ENCODE measurements around the gene PAK1. TPM values are rescaled to one million over a fixed set of nuclear protein-coding genes. Genes with fewer than 3 reads are reported as not detected.

PAK1 gene
- total RNA-seq, 1 experiment from 2014 or later, result 26.1 TPM

GRCh38 chr11:77442394-77443053 is 31.4 kb downstream of the PAK1 start:
- TF ChIP-seq EZH2 (IDR thresholded peaks at IDR 0.05; ENCODE audit: low read length, unreplicated experiment) (no peak), EZH2phosphoT487 (IDR thresholded peaks at IDR 0.05; ENCODE audit: borderline replicate concordance, low read length) (no peak), CTCF (conservative IDR thresholded peaks at IDR 0.05; ENCODE audit: low read depth, low read length) (no peak)
- Histone ChIP-seq H3K4me2 (ENCODE audit: low read length) (no peak overlapping the region), H3K27me3 (ENCODE audit: low read length) (peaks cover 11% of the 10 kb centered on the region; the same call in 1 of the 2 replicates), H3K27ac (ENCODE audit: low read length) (no peak overlapping the region), H3K36me3 (ENCODE audit: low read depth, low read length) (no peaks in the 10 kb centered on the region), H4K20me1 (ENCODE audit: low read length) (no peaks in the 10 kb centered on the region), H3K9me2 (replicated peaks; ENCODE audit: low read length) (no peaks in the 10 kb centered on the region), H3F3A (ENCODE audit: low read length, unreplicated experiment) (no peaks in the 10 kb centered on the region), H3K9ac (ENCODE audit: low read length) (no peak overlapping the region), H3K9me3 (ENCODE audit: low read length) (no peaks in the 10 kb centered on the region), H3K4me1 (ENCODE audit: insufficient read depth, low read length) (no peaks in the 10 kb centered on the region), H3K4me3 (ENCODE audit: low read length) (no peak overlapping the region), H2AFZ (ENCODE audit: low read length) (no peak overlapping the region), H3K79me2 (ENCODE audit: low read length) (no peaks in the 10 kb centered on the region)
- intact Hi-C loops (cut with micrococcal nuclease), result no loop called here
- DNase-seq (no peak), ATAC-seq (no peak)
- ChIA-PET CTCF (no interaction called here), POLR2A (ENCODE audit: unreplicated experiment) (no interaction called here)
- no TSS peak for BruUV-seq (replicated peaks)

- intact Hi-C loops (cut with micrococcal nuclease), result no loop called here
- Histone ChIP-seq H3K9me2 (replicated peaks; ENCODE audit: low read length) (no peaks in the 10 kb centered on the region), H3K9me3 (ENCODE audit: low read length) (no peaks in the 10 kb centered on the region), H3F3A (ENCODE audit: low read length, unreplicated experiment) (no peaks in the 10 kb centered on the region), H3K4me3 (ENCODE audit: low read length) (no peak overlapping the region), H3K4me1 (ENCODE audit: insufficient read depth, low read length) (no peaks in the 10 kb centered on the region), H3K27me3 (ENCODE audit: low read length) (peaks cover 11% of the 10 kb centered on the region; the same call in 1 of the 2 replicates), H3K9ac (ENCODE audit: low read length) (no peak overlapping the region), H3K4me2 (ENCODE audit: low read length) (no peak overlapping the region), H3K27ac (ENCODE audit: low read length) (no peak overlapping the region), H4K20me1 (ENCODE audit: low read length) (no peaks in the 10 kb centered on the region), H3K36me3 (ENCODE audit: low read depth, low read length) (no peaks in the 10 kb centered on the region), H2AFZ (ENCODE audit: low read length) (no peak overlapping the region), H3K79me2 (ENCODE audit: low read length) (no peaks in the 10 kb centered on the region)
- DNase-seq (no peak), ATAC-seq (no peak)
- no TSS peak for BruUV-seq (replicated peaks)
- ChIA-PET POLR2A (ENCODE audit: unreplicated experiment) (no interaction called here), CTCF (no interaction called here)
- TF ChIP-seq EZH2 (IDR thresholded peaks at IDR 0.05; ENCODE audit: low read length, unreplicated experiment) (no peak), CTCF (conservative IDR thresholded peaks at IDR 0.05; ENCODE audit: low read depth, low read length) (no peak), EZH2phosphoT487 (IDR thresholded peaks at IDR 0.05; ENCODE audit: borderline replicate concordance, low read length) (no peak)
Observed at GRCh38 chr11:77441426-77441825, 32.5 kb downstream of the PAK1 start.

- H3K27me3 ChIP-seq (ENCODE audit: low read length), result peaks cover 11% of the 10 kb centered on the region
- H3F3A ChIP-seq (ENCODE audit: low read length, unreplicated experiment), result no peaks in the 10 kb centered on the region
- intact Hi-C loops (cut with micrococcal nuclease), result no loop called here
- no peaks in the 10 kb centered on the region for H3K9me3 ChIP-seq (ENCODE audit: low read length)
- no peak overlapping the region for H3K4me2 ChIP-seq (ENCODE audit: low read length)
- H3K27ac ChIP-seq (ENCODE audit: low read length), result no peak overlapping the region
- ChIA-PET POLR2A (ENCODE audit: unreplicated experiment) (interaction anchor here (0.5 kb wide), 1 partner anchor 61 kb away, joined by 4 read pairs; no protein-coding TSS in a partner anchor), CTCF (no interaction called here)
- H4K20me1 ChIP-seq (ENCODE audit: low read length), result no peaks in the 10 kb centered on the region
- BruUV-seq (replicated peaks), result no TSS peak
- H3K9ac ChIP-seq (ENCODE audit: low read length), result no peak overlapping the region
- no peak overlapping the region for H2AFZ ChIP-seq (ENCODE audit: low read length)
- DNase-seq (no peak), ATAC-seq (no peak)
- no peaks in the 10 kb centered on the region for H3K79me2 ChIP-seq (ENCODE audit: low read length)
- no peaks in the 10 kb centered on the region for H3K9me2 ChIP-seq (replicated peaks; ENCODE audit: low read length)
- TF ChIP-seq EZH2 (IDR thresholded peaks at IDR 0.05; ENCODE audit: low read length, unreplicated experiment) (no peak), CTCF (conservative IDR thresholded peaks at IDR 0.05; ENCODE audit: low read depth, low read length) (no peak)
- H3K36me3 ChIP-seq (ENCODE audit: low read depth, low read length), result no peaks in the 10 kb centered on the region
- H3K4me1 ChIP-seq (ENCODE audit: insufficient read depth, low read length), result no peaks in the 10 kb centered on the region
- no peak overlapping the region for H3K4me3 ChIP-seq (ENCODE audit: low read length)
Observed at GRCh38 chr11:77440678-77441077, 33.2 kb downstream of the PAK1 start.
